Measurements from ENCODE around the gene CPNE8. TPM values are rescaled to one million over a fixed set of nuclear protein-coding genes. Genes with fewer than 3 reads are reported as not detected.

The CPNE8 gene
- total RNA-seq, 1 donor from 2014 or later = 33.0 TPM

DNA sequence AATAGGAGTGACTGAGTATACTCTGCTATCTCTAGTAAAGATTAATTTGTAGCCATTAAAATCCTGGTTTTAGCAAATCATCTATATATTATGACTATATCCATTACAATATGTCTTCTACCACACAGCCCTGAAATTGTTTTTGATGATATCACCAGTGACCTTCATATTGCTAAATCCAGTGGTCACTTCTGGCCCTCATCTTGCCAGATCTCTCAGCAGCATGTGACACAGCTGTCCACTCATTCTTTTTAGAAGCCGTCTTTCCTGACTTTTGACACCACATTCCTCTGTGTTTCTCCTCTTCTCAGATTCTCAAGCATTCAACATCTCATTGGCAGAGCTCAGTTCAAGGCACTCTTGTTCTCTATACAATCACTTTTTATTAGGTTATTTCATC is 54.9 kb downstream of the CPNE8 start:
- Histone ChIP-seq H3K27ac (no peak overlapping the region), H3K4me3 (no peak overlapping the region), H3K36me3 (peaks cover 5% of the 10 kb centered on the region), H3K4me1 (no peaks in the 10 kb centered on the region), H3K27me3 (ENCODE audit: low read depth) (no peaks in the 10 kb centered on the region), H3K9me3 (peaks cover 6% of the 10 kb centered on the region)
- ATAC-seq (no peak), DNase-seq (no peak)
- TF ChIP-seq, protein P1, sequence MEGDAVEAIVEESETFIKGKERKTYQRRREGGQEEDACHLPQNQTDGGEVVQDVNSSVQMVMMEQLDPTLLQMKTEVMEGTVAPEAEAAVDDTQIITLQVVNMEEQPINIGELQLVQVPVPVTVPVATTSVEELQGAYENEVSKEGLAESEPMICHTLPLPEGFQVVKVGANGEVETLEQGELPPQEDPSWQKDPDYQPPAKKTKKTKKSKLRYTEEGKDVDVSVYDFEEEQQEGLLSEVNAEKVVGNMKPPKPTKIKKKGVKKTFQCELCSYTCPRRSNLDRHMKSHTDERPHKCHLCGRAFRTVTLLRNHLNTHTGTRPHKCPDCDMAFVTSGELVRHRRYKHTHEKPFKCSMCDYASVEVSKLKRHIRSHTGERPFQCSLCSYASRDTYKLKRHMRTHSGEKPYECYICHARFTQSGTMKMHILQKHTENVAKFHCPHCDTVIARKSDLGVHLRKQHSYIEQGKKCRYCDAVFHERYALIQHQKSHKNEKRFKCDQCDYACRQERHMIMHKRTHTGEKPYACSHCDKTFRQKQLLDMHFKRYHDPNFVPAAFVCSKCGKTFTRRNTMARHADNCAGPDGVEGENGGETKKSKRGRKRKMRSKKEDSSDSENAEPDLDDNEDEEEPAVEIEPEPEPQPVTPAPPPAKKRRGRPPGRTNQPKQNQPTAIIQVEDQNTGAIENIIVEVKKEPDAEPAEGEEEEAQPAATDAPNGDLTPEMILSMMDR (IDR thresholded peaks at IDR 0.05) = no peak
- intact Hi-C loops (cut with DNase I) = no loop called here

DNA sequence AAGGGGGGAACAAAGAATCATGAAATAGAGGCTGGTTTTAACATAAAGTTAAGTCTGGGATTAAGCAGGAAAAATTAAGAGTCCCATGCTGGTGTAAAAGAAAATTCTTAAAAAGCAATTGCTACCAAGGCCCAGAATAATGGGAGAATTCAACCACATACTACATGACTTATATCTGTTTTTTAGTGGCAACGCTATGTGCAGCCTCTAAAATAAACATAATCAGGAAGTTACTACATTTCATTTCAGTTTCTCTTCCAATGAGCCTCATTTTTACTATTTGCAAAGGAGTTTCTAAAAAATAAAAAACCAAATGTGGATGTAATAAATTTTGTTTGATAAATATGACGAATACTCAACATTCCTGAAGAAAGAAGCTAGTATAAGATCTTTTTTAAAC is 58.1 kb downstream of the CPNE8 start:
- Histone ChIP-seq H3K4me3 (no peak overlapping the region), H3K9me3 (no peaks in the 10 kb centered on the region), H3K27me3 (ENCODE audit: low read depth) (no peaks in the 10 kb centered on the region), H3K4me1 (no peaks in the 10 kb centered on the region), H3K27ac (no peak overlapping the region), H3K36me3 (peaks cover 5% of the 10 kb centered on the region)
- TF ChIP-seq, protein P1 (IDR thresholded peaks at IDR 0.05) = no peak
- intact Hi-C loops (cut with DNase I) = no loop called here
- DNase-seq (no peak), ATAC-seq (no peak)

DNA sequence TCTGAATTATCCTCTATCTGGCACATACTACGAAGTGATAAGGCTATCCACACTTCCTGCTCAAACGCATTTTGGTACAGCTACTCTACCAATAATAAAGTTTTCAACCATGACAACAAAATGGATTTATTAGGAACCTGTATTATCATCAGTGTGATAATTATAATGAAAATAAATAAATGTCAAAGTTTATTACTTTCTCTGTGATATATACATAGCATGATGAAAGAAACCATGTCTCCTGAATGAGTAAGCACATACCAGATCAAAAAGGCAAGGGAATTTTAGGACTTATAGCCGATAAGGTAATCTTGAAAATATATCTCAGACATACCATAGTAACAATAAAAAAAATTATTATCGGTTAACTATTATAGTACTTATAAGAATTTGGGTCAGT is 61.1 kb downstream of the CPNE8 start:
- H3K9me3 ChIP-seq = no peaks in the 10 kb centered on the region
- H3K4me3 ChIP-seq = no peak overlapping the region
- H3K27ac ChIP-seq = no peak overlapping the region
- no peaks in the 10 kb centered on the region for H3K27me3 ChIP-seq (ENCODE audit: low read depth)
- no peaks in the 10 kb centered on the region for H3K4me1 ChIP-seq
- no peak for DNase-seq
- H3K36me3 ChIP-seq = peaks cover 5% of the 10 kb centered on the region
- intact Hi-C loops (cut with DNase I) = no loop called here
- ATAC-seq = no peak
- TF ChIP-seq, protein P1 (IDR thresholded peaks at IDR 0.05) = no peak

DNA sequence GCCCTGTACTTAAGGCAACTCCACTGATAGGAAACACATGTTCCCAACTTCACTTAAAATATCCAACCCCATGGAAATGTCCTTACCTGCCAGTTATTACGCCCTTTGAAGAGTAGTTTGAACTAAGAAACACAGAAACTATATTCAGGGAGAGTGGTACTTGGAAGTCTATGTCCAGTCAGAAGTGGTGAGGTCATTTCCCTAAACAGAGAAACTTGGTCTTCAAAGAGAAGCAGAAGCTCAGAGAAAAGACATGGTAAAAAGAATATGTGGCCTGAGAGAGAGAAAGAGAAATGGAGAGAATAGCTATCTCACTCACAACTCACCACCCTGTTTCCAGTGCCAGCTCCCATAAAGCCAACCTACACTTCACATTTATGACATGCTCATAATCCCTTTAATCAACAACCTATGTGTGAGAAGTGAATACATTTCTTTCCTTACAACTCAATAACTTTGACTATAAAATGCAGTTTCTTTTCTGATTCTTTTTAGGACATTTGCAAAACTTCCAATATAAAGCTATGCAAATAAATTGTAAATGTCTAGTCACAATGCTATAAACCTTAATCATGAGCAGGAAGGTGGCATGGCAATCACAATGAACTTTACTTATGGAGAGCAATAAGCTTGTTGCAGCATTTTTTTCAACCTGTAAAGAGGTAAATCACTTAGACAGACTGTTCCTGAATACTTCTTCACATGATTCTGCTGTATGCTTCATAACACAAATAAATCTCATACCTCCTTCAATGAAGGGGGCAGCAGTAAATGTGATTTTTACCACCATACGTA is 67.1 kb downstream of the CPNE8 start:
- intact Hi-C loops (cut with DNase I) = no loop called here
- Histone ChIP-seq H3K4me1 (peaks cover 5% of the 10 kb centered on the region), H3K27ac (no peak overlapping the region), H3K27me3 (ENCODE audit: low read depth) (no peaks in the 10 kb centered on the region), H3K4me3 (no peak overlapping the region), H3K9me3 (no peaks in the 10 kb centered on the region), H3K36me3 (no peaks in the 10 kb centered on the region)
- DNase-seq = no peak
- ATAC-seq = no peak
- TF ChIP-seq, protein P1 (IDR thresholded peaks at IDR 0.05) = no peak

DNA sequence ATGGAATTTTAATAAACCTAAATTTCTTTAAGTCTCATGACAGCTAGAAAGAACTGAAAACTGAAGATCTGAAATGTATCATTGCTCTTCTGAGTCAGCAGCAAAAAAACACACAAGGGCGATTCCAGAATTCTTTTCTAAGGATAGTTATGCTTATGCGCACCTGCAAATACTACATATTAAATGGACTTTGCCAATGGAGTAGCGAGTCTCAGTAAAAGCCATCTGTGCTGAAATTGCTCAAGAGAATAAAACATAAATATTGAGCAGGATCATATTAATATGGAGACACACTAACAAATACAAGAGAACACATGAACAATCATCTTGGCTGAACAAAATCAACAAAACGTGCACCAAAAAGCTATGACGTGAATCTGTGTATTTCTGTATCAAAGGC is 73.7 kb downstream of the CPNE8 start:
- Histone ChIP-seq H3K9me3 (no peaks in the 10 kb centered on the region), H3K36me3 (peaks cover 6% of the 10 kb centered on the region), H3K4me1 (no peaks in the 10 kb centered on the region), H3K27me3 (ENCODE audit: low read depth) (no peaks in the 10 kb centered on the region), H3K4me3 (no peak overlapping the region), H3K27ac (no peak overlapping the region)
- ATAC-seq (no peak), DNase-seq (no peak)
- intact Hi-C loops (cut with DNase I) = no loop called here
- TF ChIP-seq, protein P1 (IDR thresholded peaks at IDR 0.05) = no peak

Measured in lower lobe of right lung (tissue), 2 donors.